ENCODE data around the gene KRT40. TPM values are rescaled to one million over a fixed set of nuclear protein-coding genes. Genes with fewer than 3 reads are reported as not detected.
A peak's percentile ranks its signal among the peaks of the same experiment; 100 is the strongest.

The KRT40 gene
- total RNA-seq, 1 experiment from 2014 or later = not detected

DNA sequence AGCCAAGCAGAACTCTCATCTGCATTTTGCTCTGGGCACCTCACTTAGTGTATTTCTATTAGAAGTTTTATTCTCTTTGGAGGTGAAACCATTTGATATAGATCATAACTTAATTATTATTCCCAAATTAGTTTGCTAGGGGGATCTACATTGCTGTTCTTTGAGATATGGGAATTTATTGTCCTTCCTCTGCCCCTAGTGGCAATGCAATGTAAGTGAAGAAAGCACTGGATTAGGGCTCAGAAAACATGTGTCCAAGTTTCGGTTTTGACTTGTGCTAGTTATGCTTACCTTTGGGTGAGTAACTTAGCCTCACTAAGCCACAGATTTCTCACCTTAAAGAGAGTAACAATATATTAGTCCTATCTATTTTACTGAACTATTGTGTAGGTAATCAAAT, 20.3 kb downstream of the KRT40 start:
- no peak for DNase-seq (ENCODE audit: low read depth, low spot score)
- BruUV-seq (replicated peaks) = no TSS peak
- no peaks in the 10 kb centered on the region for H3K9me3 ChIP-seq (ENCODE audit: control insufficient read depth, insufficient read depth, low read depth, low read length)
- no peaks in the 10 kb centered on the region for H3K4me1 ChIP-seq (ENCODE audit: control insufficient read depth, insufficient read depth, low read length)
- no peaks in the 10 kb centered on the region for H3K27me3 ChIP-seq (ENCODE audit: control insufficient read depth, insufficient read depth, low read length)
- ChIA-PET POLR2A (no interaction called here), CTCF (interaction anchor here (0.6 kb wide), 1 partner anchor 18 kb away, joined by 3 read pairs; no protein-coding TSS in a partner anchor)
- intact Hi-C loops (cut with micrococcal nuclease; ENCODE audit: unreplicated experiment) (no loop called here), in situ Hi-C loops (cut with HindIII; ENCODE audit: low pct_unique_long_range_greater_than_20kb, low sequenced_read_pairs) (no loop called here)
- H3K4me3 ChIP-seq (ENCODE audit: low read depth in 2 of 2, low read length in 2 of 2) = no peak overlapping the region
- TF ChIP-seq, protein P1, sequence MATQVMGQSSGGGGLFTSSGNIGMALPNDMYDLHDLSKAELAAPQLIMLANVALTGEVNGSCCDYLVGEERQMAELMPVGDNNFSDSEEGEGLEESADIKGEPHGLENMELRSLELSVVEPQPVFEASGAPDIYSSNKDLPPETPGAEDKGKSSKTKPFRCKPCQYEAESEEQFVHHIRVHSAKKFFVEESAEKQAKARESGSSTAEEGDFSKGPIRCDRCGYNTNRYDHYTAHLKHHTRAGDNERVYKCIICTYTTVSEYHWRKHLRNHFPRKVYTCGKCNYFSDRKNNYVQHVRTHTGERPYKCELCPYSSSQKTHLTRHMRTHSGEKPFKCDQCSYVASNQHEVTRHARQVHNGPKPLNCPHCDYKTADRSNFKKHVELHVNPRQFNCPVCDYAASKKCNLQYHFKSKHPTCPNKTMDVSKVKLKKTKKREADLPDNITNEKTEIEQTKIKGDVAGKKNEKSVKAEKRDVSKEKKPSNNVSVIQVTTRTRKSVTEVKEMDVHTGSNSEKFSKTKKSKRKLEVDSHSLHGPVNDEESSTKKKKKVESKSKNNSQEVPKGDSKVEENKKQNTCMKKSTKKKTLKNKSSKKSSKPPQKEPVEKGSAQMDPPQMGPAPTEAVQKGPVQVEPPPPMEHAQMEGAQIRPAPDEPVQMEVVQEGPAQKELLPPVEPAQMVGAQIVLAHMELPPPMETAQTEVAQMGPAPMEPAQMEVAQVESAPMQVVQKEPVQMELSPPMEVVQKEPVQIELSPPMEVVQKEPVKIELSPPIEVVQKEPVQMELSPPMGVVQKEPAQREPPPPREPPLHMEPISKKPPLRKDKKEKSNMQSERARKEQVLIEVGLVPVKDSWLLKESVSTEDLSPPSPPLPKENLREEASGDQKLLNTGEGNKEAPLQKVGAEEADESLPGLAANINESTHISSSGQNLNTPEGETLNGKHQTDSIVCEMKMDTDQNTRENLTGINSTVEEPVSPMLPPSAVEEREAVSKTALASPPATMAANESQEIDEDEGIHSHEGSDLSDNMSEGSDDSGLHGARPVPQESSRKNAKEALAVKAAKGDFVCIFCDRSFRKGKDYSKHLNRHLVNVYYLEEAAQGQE (IDR thresholded peaks at IDR 0.05; ENCODE audit: insufficient read depth in 1 of 2, low read depth in 2 of 2, low read length in 1 of 2) = no peak
- TF ChIP-seq, protein P2, sequence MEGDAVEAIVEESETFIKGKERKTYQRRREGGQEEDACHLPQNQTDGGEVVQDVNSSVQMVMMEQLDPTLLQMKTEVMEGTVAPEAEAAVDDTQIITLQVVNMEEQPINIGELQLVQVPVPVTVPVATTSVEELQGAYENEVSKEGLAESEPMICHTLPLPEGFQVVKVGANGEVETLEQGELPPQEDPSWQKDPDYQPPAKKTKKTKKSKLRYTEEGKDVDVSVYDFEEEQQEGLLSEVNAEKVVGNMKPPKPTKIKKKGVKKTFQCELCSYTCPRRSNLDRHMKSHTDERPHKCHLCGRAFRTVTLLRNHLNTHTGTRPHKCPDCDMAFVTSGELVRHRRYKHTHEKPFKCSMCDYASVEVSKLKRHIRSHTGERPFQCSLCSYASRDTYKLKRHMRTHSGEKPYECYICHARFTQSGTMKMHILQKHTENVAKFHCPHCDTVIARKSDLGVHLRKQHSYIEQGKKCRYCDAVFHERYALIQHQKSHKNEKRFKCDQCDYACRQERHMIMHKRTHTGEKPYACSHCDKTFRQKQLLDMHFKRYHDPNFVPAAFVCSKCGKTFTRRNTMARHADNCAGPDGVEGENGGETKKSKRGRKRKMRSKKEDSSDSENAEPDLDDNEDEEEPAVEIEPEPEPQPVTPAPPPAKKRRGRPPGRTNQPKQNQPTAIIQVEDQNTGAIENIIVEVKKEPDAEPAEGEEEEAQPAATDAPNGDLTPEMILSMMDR (IDR thresholded peaks at IDR 0.05) = peak; percentile 60; the same call in 1 of the 2 replicates
- no peak for TF ChIP-seq SIN3A (IDR thresholded peaks at IDR 0.05; ENCODE audit: borderline replicate concordance, insufficient read depth, low read depth, low read length)
- no peaks in the 10 kb centered on the region for H3K36me3 ChIP-seq (ENCODE audit: control insufficient read depth, insufficient read depth, low read length)
- ATAC-seq = no peak
- H3K27ac ChIP-seq (ENCODE audit: low read length) = no peak overlapping the region

DNA sequence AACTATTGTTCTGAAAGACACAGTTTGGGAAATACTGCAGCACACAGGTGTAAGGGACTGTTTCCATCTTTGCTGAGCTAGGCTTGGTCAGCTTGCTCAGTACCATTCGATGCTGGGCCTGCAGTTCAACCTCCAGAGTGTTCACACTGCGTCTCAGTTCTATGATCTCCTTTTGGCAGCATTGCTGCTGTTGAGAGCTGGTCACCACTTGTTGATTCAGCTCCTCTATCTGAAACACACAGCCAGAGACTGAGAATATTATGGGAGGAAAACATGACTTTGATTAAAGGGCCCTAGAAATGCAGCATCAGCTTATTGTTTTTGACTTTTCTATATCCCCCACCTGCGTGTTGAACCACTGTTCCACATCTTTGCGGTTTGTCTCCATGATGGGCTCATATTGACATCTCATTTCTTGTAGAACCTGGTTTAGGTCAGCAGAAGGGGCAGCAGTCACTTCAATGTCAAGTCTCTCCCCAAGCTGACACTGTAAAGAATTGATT, 22.0 kb downstream of the KRT40 start:
- no peaks in the 10 kb centered on the region for H3K4me1 ChIP-seq (ENCODE audit: control insufficient read depth, insufficient read depth, low read length)
- H3K27ac ChIP-seq (ENCODE audit: low read length) = no peak overlapping the region
- H3K9me3 ChIP-seq (ENCODE audit: control insufficient read depth, insufficient read depth, low read depth, low read length) = no peaks in the 10 kb centered on the region
- ChIA-PET POLR2A (interaction anchor here (0.6 kb wide), 1 partner anchor 18 kb away, joined by 4 read pairs; no protein-coding TSS in a partner anchor), CTCF (interaction anchor here (0.6 kb wide), 1 partner anchor 97 kb away, joined by 4 read pairs; no protein-coding TSS in a partner anchor)
- ATAC-seq (no peak), DNase-seq (ENCODE audit: low read depth, low spot score) (no peak)
- intact Hi-C loops (cut with micrococcal nuclease; ENCODE audit: unreplicated experiment) = no loop called here
- in situ Hi-C loops (cut with HindIII; ENCODE audit: low pct_unique_long_range_greater_than_20kb, low sequenced_read_pairs) = no loop called here
- H3K36me3 ChIP-seq (ENCODE audit: control insufficient read depth, insufficient read depth, low read length) = no peaks in the 10 kb centered on the region
- TF ChIP-seq, protein P1 (IDR thresholded peaks at IDR 0.05; ENCODE audit: insufficient read depth in 1 of 2, low read depth in 2 of 2, low read length in 1 of 2) = no peak
- TF ChIP-seq POLR2AphosphoS5 (IDR thresholded peaks at IDR 0.05; ENCODE audit: low read depth, low read length) = no peak
- no peak for TF ChIP-seq SIN3A (IDR thresholded peaks at IDR 0.05; ENCODE audit: borderline replicate concordance, insufficient read depth, low read depth, low read length)
- TF ChIP-seq TCF7L2 (IDR thresholded peaks at IDR 0.05; ENCODE audit: low read depth, low read length) = no peak
- TF ChIP-seq, protein P2 (IDR thresholded peaks at IDR 0.05) = no peak
- H3K4me3 ChIP-seq (ENCODE audit: low read depth in 2 of 2, low read length in 2 of 2) = no peak overlapping the region
- H3K27me3 ChIP-seq (ENCODE audit: control insufficient read depth, insufficient read depth, low read length) = no peaks in the 10 kb centered on the region
- BruUV-seq (replicated peaks) = no TSS peak
